ENCODE results near the gene RASA3.

- TF ChIP-seq, protein P1, sequence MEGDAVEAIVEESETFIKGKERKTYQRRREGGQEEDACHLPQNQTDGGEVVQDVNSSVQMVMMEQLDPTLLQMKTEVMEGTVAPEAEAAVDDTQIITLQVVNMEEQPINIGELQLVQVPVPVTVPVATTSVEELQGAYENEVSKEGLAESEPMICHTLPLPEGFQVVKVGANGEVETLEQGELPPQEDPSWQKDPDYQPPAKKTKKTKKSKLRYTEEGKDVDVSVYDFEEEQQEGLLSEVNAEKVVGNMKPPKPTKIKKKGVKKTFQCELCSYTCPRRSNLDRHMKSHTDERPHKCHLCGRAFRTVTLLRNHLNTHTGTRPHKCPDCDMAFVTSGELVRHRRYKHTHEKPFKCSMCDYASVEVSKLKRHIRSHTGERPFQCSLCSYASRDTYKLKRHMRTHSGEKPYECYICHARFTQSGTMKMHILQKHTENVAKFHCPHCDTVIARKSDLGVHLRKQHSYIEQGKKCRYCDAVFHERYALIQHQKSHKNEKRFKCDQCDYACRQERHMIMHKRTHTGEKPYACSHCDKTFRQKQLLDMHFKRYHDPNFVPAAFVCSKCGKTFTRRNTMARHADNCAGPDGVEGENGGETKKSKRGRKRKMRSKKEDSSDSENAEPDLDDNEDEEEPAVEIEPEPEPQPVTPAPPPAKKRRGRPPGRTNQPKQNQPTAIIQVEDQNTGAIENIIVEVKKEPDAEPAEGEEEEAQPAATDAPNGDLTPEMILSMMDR (IDR thresholded peaks at IDR 0.05) = no peak
- no peak for TF ChIP-seq POLR2A (IDR thresholded peaks at IDR 0.05)
These were observed 5.5 kb downstream of the RASA3 start for GRCh38 chr13:114126789-114127472.

All from right lobe of liver (tissue), 4 donors.